Activated CD4-positive, CD25-positive, alpha-beta regulatory T cell (primary cell): Measurements from ENCODE around the gene ITGA7.

Experiments
- DNase-seq, 4 experiments: peaks; one replicate each; lab custom pipeline; 2025; lab: John Stamatoyannopoulos, UW

The ITGA7 gene

GRCh38 chr12:55642669-55643068, 65.0 kb downstream of the ITGA7 start:
- DNase-seq: no peak

DNA sequence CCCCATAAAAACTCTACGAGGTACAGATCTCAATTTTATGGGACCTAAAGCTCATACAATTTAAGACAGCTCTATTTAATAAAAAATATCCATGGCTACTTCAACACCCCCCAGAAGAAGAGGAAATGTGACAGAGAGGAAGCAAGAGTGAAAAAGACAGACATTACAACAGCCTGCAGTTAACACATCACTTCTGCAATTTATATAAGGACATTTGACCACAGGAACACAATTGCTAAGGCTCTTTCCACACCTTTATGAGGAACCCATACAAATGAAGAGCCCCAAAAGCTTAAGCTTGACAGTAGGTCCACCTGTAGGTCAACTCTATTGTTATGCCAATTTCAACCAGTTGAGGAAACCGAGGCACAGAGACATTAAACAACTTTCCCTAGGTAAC, 65.4 kb downstream of the ITGA7 start:
- DNase-seq: no peak

DNA sequence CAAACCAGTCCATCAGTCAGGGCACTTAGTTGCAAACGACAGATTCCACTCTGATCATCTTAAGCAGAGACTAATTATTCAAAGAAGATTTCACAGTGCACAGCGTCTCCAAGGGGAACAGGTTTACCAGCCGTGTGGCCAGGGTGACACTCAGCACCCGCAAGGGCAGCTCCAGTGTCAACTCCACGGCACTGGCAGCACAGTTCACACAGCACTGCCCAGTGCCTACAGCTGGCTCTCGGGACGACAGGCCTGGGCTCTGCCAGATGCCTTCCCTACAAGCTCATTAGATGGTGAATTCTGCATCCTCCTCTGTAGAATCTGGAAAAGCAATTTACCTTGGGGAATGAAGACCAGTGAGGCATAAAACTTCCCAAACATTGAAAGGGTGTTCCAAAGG, 66.1 kb downstream of the ITGA7 start:
- no peak for DNase-seq

DNA sequence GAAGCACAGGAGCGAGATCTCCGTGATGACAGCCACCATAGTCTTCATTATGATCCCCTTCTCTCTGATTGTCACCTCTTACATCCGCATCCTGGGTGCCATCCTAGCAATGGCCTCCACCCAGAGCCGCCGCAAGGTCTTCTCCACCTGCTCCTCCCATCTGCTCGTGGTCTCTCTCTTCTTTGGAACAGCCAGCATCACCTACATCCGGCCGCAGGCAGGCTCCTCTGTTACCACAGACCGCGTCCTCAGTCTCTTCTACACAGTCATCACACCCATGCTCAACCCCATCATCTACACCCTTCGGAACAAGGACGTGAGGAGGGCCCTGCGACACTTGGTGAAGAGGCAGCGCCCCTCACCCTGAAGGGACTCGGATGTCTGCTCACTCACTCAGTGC, 70.2 kb downstream of the ITGA7 start:
- no peak for DNase-seq

- DNase-seq: no peak
These were observed 70.9 kb downstream of the ITGA7 start, which contains the start of gene OR10P1 for GRCh38 chr12:55636853-55637252. TSS of gene OR10P1 (plus strand) at chr12:55636892. CDS start at chr12:55636892, 0 bp downstream.

GRCh38 chr12:55636116-55636655, 71.5 kb downstream of the ITGA7 start:
- DNase-seq: no peak
